GM12801 (cell line): ENCODE results near the gene ZNF782.

Experiments
- TF ChIP-seq, protein P1 (sequence below): IDR thresholded peaks from one replicate; pipeline ENCODE4 v1.5.1; 2011; ENCODE audit warnings: control low read depth; ENCODE audit not compliant: insufficient read length; ENCODE audit errors: extremely low read depth

ZNF782 gene

DNA sequence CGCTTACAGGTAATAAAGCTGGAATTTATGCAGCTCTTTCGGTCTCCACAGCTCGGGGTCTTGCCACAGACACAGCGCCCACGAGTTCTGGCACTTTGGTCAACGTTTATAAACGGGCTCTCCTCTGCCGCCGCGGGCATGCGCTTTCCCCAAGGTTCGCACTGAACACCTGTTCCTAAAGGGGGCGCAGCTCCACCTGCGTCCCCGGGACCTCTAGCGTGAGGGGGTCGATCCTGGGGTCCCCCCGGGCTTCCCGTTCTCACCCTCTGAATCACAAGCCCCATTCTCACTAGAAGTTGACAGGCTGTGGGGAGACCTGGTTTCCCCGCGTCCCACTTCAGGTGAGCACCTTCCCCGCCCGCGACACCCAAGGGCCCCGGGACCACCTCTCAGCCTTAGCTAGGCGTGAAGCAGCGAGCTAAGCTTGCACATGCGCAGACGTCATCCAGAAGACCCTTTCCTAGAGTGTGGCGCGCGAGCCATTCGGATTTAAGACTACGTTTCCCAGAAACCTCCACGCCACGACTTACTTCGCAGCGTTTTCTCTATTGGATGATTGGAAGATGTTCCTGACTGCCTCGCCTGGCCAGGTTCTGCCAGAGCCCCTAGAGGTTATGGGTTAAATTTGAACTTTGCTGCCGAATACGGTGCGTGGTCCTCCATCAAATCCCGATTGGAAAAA is 21.3 kb upstream of the ZNF782 start:
- TF ChIP-seq, protein P1, sequence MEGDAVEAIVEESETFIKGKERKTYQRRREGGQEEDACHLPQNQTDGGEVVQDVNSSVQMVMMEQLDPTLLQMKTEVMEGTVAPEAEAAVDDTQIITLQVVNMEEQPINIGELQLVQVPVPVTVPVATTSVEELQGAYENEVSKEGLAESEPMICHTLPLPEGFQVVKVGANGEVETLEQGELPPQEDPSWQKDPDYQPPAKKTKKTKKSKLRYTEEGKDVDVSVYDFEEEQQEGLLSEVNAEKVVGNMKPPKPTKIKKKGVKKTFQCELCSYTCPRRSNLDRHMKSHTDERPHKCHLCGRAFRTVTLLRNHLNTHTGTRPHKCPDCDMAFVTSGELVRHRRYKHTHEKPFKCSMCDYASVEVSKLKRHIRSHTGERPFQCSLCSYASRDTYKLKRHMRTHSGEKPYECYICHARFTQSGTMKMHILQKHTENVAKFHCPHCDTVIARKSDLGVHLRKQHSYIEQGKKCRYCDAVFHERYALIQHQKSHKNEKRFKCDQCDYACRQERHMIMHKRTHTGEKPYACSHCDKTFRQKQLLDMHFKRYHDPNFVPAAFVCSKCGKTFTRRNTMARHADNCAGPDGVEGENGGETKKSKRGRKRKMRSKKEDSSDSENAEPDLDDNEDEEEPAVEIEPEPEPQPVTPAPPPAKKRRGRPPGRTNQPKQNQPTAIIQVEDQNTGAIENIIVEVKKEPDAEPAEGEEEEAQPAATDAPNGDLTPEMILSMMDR, result no peak

DNA sequence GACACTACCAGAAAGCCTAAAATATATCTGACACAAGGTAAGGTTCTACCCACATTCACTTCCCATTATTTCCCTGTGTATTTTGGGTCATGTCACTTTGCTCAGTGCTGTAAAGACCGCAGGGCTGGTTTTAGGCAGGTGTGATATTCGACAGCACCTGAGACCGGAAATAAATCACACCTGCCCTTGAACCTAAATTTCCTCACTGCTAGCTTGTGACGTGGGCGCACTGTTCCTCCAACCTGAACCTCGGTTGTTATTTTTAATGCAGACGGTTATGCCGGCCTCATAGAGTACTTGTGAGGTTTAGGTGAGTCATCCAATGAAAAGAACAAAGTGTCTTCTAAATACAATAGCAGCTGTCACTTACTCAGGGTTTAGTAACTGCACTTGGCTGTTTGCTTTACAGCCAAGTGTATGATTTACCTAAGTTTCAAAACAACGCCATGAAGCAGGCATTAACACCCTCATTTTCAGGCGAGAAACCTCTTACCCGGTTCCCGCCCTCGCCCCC is 20.7 kb upstream of the ZNF782 start:
- TF ChIP-seq, protein P1, result no peak

DNA sequence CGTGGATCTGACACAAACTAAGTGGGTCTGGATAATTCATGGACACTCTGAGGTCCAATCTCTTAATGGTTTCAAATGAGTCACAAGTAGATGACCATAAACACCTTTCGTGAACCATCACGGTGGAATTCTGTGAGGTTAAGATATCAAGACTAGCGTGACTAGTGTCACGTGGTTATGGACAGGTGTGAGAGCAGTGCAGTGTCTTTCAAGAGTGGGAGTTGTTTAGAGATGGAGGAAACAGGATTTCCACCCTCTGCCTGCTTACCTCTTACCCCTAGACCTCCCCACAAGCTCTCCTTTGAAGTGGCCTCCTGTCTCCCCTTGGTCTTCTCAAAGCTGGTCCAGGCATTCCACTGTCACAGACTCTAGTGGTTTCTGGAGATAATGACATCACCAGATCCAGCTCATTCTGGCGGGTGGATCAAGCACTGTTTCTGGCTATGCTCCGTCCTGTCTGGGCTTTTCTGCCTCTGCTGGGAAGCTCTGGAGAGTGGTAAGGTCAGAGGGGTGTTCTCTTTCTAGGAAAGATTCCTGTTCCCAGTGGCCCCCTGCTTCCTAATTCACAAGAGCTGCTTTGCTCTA is 20.0 kb upstream of the ZNF782 start:
- TF ChIP-seq, protein P1, result no peak

DNA sequence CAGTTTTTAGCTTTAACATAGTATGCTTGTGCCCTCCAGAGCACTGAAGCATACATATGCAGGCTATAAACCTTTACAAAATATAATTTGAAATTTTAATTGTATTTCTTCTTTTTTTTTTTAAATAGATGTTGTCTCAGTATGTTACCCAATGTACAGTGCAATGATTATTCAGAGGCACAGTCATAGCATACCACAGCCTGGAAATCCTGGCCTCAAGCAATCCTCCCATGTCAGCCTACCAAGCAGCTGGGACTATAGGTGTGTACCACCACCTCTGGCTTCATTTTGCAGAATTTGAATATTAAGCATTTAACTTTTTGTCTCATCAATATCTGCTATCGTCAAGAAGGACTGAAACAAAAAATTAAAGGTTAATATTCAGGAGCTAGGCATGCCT is 16.9 kb upstream of the ZNF782 start:
- TF ChIP-seq, protein P1, result no peak

GRCh38 chr9:96868709-96869108 is 14.4 kb upstream of the ZNF782 start:
- TF ChIP-seq, protein P1, result no peak

DNA sequence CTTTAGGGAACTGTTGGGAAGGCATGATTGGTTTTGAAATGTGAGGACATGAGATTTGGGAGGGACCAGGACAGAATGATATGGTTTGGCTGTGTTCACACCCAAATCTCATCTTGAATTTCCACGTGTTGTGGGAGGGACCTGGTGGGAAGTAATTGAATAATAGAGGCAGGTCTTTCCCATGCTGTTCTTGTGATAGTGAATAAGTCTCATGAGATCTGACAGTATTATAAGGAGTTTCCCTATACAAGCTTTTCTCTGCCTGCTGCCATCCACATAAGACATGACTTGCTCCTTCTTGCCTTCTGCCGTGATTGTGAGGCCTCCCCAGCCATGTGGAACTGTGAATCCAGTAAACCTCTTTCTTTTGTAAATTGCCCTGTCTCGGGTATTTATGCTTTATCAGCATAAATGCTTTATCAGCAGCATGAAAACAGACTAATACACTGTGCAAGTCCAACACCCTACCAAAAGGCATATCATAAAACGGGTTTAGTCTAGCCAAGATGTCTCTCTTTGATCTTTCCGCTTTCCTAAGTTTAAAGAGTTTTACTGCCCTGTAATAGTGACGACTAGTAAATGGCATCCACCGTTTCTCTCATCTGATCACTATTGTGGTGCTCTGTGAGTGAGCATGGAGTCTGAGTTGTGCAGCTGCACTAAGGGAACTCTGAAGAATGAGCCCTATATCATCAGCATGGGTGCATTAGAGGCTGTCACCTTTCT is 12.9 kb upstream of the ZNF782 start:
- TF ChIP-seq, protein P1, result no peak

DNA sequence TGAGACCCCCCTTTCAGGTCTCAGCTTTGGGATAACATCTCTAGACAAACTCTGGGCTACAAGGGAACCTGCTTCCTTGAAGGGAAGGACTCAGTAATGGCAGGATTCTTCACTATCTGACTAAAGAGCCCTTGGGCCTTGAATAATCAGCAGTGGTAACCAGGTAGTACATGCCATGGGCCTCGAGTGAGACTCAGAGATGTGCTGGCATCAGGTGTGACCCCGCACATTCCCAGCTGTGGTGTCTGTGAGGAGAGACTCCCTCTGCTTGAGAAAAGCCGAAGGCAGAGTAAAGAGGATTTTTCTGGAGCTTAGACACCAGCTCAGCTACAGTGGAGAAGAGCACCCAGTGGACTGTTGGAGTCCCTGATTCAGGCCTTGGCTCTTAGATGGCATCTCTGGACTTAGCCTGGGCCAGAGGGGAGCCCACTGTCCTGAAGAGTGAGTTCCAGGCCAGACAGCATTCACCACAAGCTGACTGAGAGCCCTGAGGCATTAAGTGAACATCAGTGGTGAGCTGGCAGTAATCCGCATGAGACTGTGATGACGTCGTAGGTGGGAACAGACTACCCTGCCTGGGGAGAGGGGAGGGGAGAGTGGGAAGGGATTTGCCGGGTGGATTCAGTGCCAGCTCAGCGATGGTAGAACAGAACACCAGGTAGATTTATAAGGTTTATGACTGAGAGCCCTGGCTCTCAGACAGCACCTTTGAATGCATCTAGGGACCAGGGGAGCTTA is 5.3 kb upstream of the ZNF782 start:
- TF ChIP-seq, protein P1, result no peak
